ENCODE data around the gene FCGR2B. TPM values are rescaled to one million over a fixed set of nuclear protein-coding genes. Genes with fewer than 3 reads are reported as not detected.

The FCGR2B gene
- total and polyA plus RNA-seq, 2 donors (not counting 1 experiment from before 2014, with no cell fraction given): not detected

GRCh38 chr1:161707503-161707902 lies 44.6 kb downstream of the FCGR2B start:
- H3K9ac ChIP-seq (ENCODE audit: insufficient read depth, low read length): no peak overlapping the region
- no peak overlapping the region for H3K4me3 ChIP-seq (replicated peaks in 1 of 4; ENCODE audit: control extremely low read depth in 1 of 4, insufficient read depth in 1 of 4, low read depth in 3 of 4, low read length in 4 of 4)
- no peaks in the 10 kb centered on the region for H3K79me2 ChIP-seq (ENCODE audit: control insufficient read depth, insufficient read depth, low read length)
- H4K20me1 ChIP-seq (ENCODE audit: control insufficient read depth, extremely low read depth, insufficient read depth, low read length): no peaks in the 10 kb centered on the region
- no peaks in the 10 kb centered on the region for H3K9me3 ChIP-seq (ENCODE audit: control insufficient read depth, insufficient read depth, low read depth, low read length)
- H3K4me2 ChIP-seq (ENCODE audit: extremely low read depth, insufficient read depth, low read length): no peak overlapping the region
- DNase-seq (ENCODE audit: low read depth in 2 of 2): no peak
- no peak for TF ChIP-seq CTCF (conservative IDR thresholded peaks at IDR 0.05 in 1 of 2, IDR thresholded peaks at IDR 0.05 in 1 of 2; ENCODE audit: low read depth in 1 of 2, low read length in 2 of 2)
- no peak for TF ChIP-seq EZH2 (IDR thresholded peaks at IDR 0.05; ENCODE audit: low read length, missing control alignments)
- peaks cover 7% of the 10 kb centered on the region for H3K4me1 ChIP-seq (ENCODE audit: control insufficient read depth, extremely low read depth, insufficient read depth, low read length)
- H3K27me3 ChIP-seq (ENCODE audit: control insufficient read depth, insufficient read depth, low read length): no peaks in the 10 kb centered on the region
- no peaks in the 10 kb centered on the region for H3K36me3 ChIP-seq (ENCODE audit: control insufficient read depth, insufficient read depth, low read length)
- no peak overlapping the region for H2AFZ ChIP-seq (ENCODE audit: low read length)
- H3K27ac ChIP-seq (ENCODE audit: insufficient read depth, low read length): no peak overlapping the region

GRCh38 chr1:161709373-161709772 lies 46.4 kb downstream of the FCGR2B start:
- Histone ChIP-seq H3K9me3 (ENCODE audit: control insufficient read depth, insufficient read depth, low read depth, low read length) (no peaks in the 10 kb centered on the region), H3K27me3 (ENCODE audit: control insufficient read depth, insufficient read depth, low read length) (no peaks in the 10 kb centered on the region)
- no peak for DNase-seq (ENCODE audit: low read depth in 2 of 2)

GRCh38 chr1:161710560-161710959 lies 47.6 kb downstream of the FCGR2B start:
- Histone ChIP-seq H3K4me2 (ENCODE audit: extremely low read depth, insufficient read depth, low read length) (no peak overlapping the region), H3K9ac (ENCODE audit: insufficient read depth, low read length) (no peak overlapping the region), H3K4me3 (replicated peaks in 1 of 4; ENCODE audit: control extremely low read depth in 1 of 4, insufficient read depth in 1 of 4, low read depth in 3 of 4, low read length in 4 of 4) (no peak overlapping the region), H2AFZ (ENCODE audit: low read length) (no peak overlapping the region), H3K27ac (ENCODE audit: insufficient read depth, low read length) (no peak overlapping the region), H3K36me3 (ENCODE audit: control insufficient read depth, insufficient read depth, low read length) (no peaks in the 10 kb centered on the region), H3K79me2 (ENCODE audit: control insufficient read depth, insufficient read depth, low read length) (no peaks in the 10 kb centered on the region), H3K27me3 (ENCODE audit: control insufficient read depth, insufficient read depth, low read length) (no peaks in the 10 kb centered on the region), H4K20me1 (ENCODE audit: control insufficient read depth, extremely low read depth, insufficient read depth, low read length) (no peaks in the 10 kb centered on the region), H3K9me3 (ENCODE audit: control insufficient read depth, insufficient read depth, low read depth, low read length) (no peaks in the 10 kb centered on the region), H3K4me1 (ENCODE audit: control insufficient read depth, extremely low read depth, insufficient read depth, low read length) (peaks cover 7% of the 10 kb centered on the region)
- no peak for TF ChIP-seq EZH2 (IDR thresholded peaks at IDR 0.05; ENCODE audit: low read length, missing control alignments)
- TF ChIP-seq CTCF (conservative IDR thresholded peaks at IDR 0.05 in 1 of 2, IDR thresholded peaks at IDR 0.05 in 1 of 2; ENCODE audit: low read depth in 1 of 2, low read length in 2 of 2): no peak
- peak in 1 of 2 donors; percentile 15 for DNase-seq (ENCODE audit: low read depth in 2 of 2)

More at GRCh38 chr1:161709373-161709772, 46.4 kb downstream of the FCGR2B start:
- H3K36me3 ChIP-seq (ENCODE audit: control insufficient read depth, insufficient read depth, low read length): no peaks in the 10 kb centered on the region
- no peaks in the 10 kb centered on the region for H4K20me1 ChIP-seq (ENCODE audit: control insufficient read depth, extremely low read depth, insufficient read depth, low read length)
- no peak overlapping the region for H3K9ac ChIP-seq (ENCODE audit: insufficient read depth, low read length)
- no peak for TF ChIP-seq CTCF (conservative IDR thresholded peaks at IDR 0.05 in 1 of 2, IDR thresholded peaks at IDR 0.05 in 1 of 2; ENCODE audit: low read depth in 1 of 2, low read length in 2 of 2)
- no peak for TF ChIP-seq EZH2 (IDR thresholded peaks at IDR 0.05; ENCODE audit: low read length, missing control alignments)
- no peak overlapping the region for H3K27ac ChIP-seq (ENCODE audit: insufficient read depth, low read length)
- no peak overlapping the region for H3K4me2 ChIP-seq (ENCODE audit: extremely low read depth, insufficient read depth, low read length)
- no peaks in the 10 kb centered on the region for H3K79me2 ChIP-seq (ENCODE audit: control insufficient read depth, insufficient read depth, low read length)
- H2AFZ ChIP-seq (ENCODE audit: low read length): no peak overlapping the region
- H3K4me3 ChIP-seq (replicated peaks in 1 of 4; ENCODE audit: control extremely low read depth in 1 of 4, insufficient read depth in 1 of 4, low read depth in 3 of 4, low read length in 4 of 4): no peak overlapping the region
- peaks cover 7% of the 10 kb centered on the region for H3K4me1 ChIP-seq (ENCODE audit: control insufficient read depth, extremely low read depth, insufficient read depth, low read length)
